IPS DF 6.9 (cell line): ENCODE data around the gene PER1.

ENCODE experiments used
- DNase-seq: peaks from one replicate; pipeline ENCODE4 v3.0.0-alpha.2; 2013; ENCODE audit warnings: low read depth, low spot score
- H3K27ac ChIP-seq: one replicate; pipeline ENCODE4 v1.5.1; 2013; ENCODE audit warnings: low read length, control low read depth
- H3K27me3 ChIP-seq: 2 replicates; pipeline ENCODE4 v1.6.1; 2013; ENCODE audit warnings: mild to moderate bottlenecking, low read length; ENCODE audit not compliant: control insufficient read depth, insufficient read depth
- H3K36me3 ChIP-seq: 2 replicates; pipeline ENCODE4 v1.6.1; 2013; ENCODE audit warnings: low read length; ENCODE audit not compliant: control insufficient read depth, insufficient read depth
- H3K4me1 ChIP-seq: 2 replicates; pipeline ENCODE4 v1.6.1; 2013; ENCODE audit warnings: low read length; ENCODE audit not compliant: control insufficient read depth, insufficient read depth
- H3K4me3 ChIP-seq: 2 replicates; pipeline ENCODE4 v1.5.1; 2013; ENCODE audit warnings: mild to moderate bottlenecking, low read length
- H3K9me3 ChIP-seq: 2 replicates; pipeline ENCODE4 v1.6.1; 2013; ENCODE audit warnings: low read length, inconsistent platforms; ENCODE audit not compliant: control insufficient read depth, insufficient read depth
- WGBS: extraction: QIAGEN DNeasy Blood & Tissue Kit; methylation state at CpG from one replicate; pipeline ENCODE4 v1.1.7; 2013; ENCODE audit warnings: mixed read lengths, missing lambda C conversion rate; ENCODE audit not compliant: insufficient read length, insufficient coverage; 5-methylcytosine and 5-hydroxymethylcytosine counted together

Gene PER1

DNA sequence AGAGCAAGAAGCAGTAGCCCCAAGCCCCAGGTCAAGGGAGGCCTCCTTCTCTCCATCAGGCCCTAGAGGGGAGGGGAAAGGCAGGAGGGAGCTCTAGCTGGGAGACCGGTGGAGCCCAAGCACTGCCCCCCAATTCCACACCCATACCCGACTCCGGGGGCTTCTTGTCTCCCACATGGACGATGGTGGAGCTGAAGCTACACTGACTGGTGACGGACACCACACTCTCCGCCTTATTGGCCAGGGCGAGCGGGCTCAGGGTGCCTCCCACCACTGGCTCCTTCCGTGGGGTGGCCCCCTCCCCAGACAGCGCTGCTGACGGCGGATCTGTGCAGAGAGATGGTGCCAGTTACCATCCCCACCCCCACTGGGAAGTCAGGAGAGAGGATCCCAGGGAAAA, 6.4 kb downstream of the PER1 start:
- WGBS: no CpG with 5 or more reads among the region's 12 CpGs
- no peak overlapping the region for H3K4me3 ChIP-seq
- H3K36me3 ChIP-seq: peaks cover 54% of the 10 kb centered on the region
- H3K27ac ChIP-seq: no peak overlapping the region
- no peaks in the 10 kb centered on the region for H3K9me3 ChIP-seq
- DNase-seq: no peak
- H3K4me1 ChIP-seq: peaks cover 2% of the 10 kb centered on the region
- H3K27me3 ChIP-seq: no peaks in the 10 kb centered on the region

- no peaks in the 10 kb centered on the region; the same call in 1 of the 2 replicates for H3K4me1 ChIP-seq
- H3K27ac ChIP-seq: no peak overlapping the region
- H3K36me3 ChIP-seq: peaks cover 52% of the 10 kb centered on the region
- H3K27me3 ChIP-seq: no peaks in the 10 kb centered on the region
- DNase-seq: no peak
- no CpG with 5 or more reads among the region's 15 CpGs for WGBS
- H3K9me3 ChIP-seq: no peaks in the 10 kb centered on the region
- no peak overlapping the region for H3K4me3 ChIP-seq
Measured at GRCh38 chr17:8144401-8145231, 7.6 kb downstream of the PER1 start.

- no peak overlapping the region for H3K27ac ChIP-seq
- H3K4me1 ChIP-seq: no peaks in the 10 kb centered on the region; the same call in 1 of the 2 replicates
- no peak for DNase-seq
- no peak overlapping the region for H3K4me3 ChIP-seq
- no peaks in the 10 kb centered on the region for H3K9me3 ChIP-seq
- WGBS: no CpG with 5 or more reads among the region's 22 CpGs
- peaks cover 47% of the 10 kb centered on the region for H3K36me3 ChIP-seq
- no peaks in the 10 kb centered on the region for H3K27me3 ChIP-seq
Measured at GRCh38 chr17:8143581-8144400, 8.4 kb downstream of the PER1 start.

- DNase-seq: no peak
- no peaks in the 10 kb centered on the region; the same call in 1 of the 2 replicates for H3K4me1 ChIP-seq
- H3K27me3 ChIP-seq: no peaks in the 10 kb centered on the region
- no CpG with 5 or more reads among the region's 15 CpGs for WGBS
- H3K4me3 ChIP-seq: no peak overlapping the region
- H3K27ac ChIP-seq: no peak overlapping the region
- H3K36me3 ChIP-seq: peaks cover 45% of the 10 kb centered on the region
- no peaks in the 10 kb centered on the region for H3K9me3 ChIP-seq
Measured at GRCh38 chr17:8142887-8143580, 9.2 kb downstream of the PER1 start.

DNA sequence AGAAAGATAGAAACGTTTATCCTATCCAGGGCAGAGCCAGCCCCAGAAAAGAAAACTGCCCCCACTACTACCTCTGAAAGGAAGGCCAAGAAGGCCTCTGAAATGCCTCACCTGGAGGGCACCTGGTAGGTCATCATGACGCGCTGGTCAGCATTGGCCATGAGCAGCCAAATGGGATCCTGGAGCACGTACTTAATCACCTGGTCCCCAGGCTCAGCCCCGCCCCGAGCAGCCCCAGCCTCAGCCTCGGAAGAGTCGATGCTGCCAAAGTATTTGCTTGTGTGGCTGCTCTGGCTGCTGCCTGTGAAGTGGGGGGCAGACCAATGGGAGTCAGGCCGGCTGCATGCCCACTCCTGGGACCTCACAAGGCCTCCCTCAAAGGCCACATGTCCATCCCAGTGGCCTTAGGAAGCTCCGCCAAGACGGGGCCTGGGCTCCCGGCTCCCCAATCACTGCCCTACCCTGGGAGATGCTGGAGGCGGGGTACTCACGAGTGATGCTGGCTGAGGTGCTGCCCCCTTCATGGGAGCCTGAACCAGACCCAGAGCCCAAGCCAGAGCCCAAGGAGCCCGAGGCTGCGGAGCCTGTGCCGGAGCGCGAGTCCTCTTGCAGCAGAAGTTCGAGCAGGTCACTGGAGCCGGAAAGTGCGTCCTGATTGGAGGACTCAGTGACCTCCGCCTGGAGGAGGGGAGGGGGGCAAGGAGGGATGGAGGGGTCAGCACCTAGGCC, 9.9 kb downstream of the PER1 start:
- Histone ChIP-seq H3K36me3 (peaks cover 39% of the 10 kb centered on the region), H3K27me3 (no peaks in the 10 kb centered on the region), H3K27ac (no peak overlapping the region), H3K4me3 (no peak overlapping the region), H3K9me3 (no peaks in the 10 kb centered on the region), H3K4me1 (no peaks in the 10 kb centered on the region; the same call in 1 of the 2 replicates)
- no peak for DNase-seq
- no CpG with 5 or more reads among the region's 23 CpGs for WGBS

DNA sequence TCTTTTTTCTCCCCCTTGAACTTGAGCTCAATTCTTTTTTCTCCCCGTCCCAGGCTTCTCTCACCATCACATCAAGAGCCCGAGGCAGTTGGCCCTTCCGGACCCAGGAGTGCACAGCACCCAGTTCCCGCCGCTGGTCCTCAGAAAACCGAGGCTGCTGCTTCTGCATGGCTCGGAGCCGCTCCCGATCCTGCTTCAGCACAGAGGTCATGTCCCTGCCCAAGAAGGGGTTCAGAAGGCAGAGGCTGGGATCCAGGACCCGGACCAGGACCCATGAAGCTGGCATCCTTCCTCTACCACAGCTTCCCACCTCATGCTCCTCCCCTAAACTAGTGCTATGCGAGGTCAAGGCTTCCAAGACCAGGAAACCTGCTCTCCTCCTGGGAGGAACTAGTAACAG, 10.5 kb downstream of the PER1 start:
- no peak for DNase-seq
- no CpG with 5 or more reads among the region's 11 CpGs for WGBS
- peaks cover 33% of the 10 kb centered on the region for H3K36me3 ChIP-seq
- no peak overlapping the region for H3K27ac ChIP-seq
- no peaks in the 10 kb centered on the region for H3K9me3 ChIP-seq
- H3K4me3 ChIP-seq: no peak overlapping the region
- no peaks in the 10 kb centered on the region; the same call in 1 of the 2 replicates for H3K4me1 ChIP-seq
- no peaks in the 10 kb centered on the region for H3K27me3 ChIP-seq

DNA sequence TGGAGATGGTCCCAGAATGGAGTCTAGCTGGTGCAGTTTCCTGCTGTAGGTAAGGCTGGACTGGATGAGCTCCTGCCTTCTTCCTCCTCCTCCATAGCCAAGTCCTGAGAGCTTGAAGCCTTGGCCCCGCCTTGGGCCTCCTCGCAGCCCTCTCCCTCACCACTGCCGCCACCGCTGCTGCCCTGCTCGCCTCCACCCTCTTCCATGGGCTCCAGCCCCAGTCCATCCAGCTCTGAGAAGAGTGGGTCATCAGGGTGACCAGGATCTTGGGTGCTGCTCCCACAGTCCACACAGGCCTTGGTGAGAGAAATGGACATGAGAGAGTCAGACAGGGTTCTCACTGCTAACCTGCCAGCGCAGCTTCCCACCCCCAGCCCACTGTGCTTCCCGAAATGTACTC, 11.2 kb downstream of the PER1 start:
- no peak for DNase-seq
- H3K4me3 ChIP-seq: no peak overlapping the region
- H3K9me3 ChIP-seq: no peaks in the 10 kb centered on the region
- no peaks in the 10 kb centered on the region; the same call in 1 of the 2 replicates for H3K4me1 ChIP-seq
- H3K27ac ChIP-seq: no peak overlapping the region
- peaks cover 29% of the 10 kb centered on the region for H3K36me3 ChIP-seq
- no CpG with 5 or more reads among the region's 7 CpGs for WGBS
- H3K27me3 ChIP-seq: no peaks in the 10 kb centered on the region

- WGBS: no CpG with 5 or more reads among the region's 18 CpGs
- Histone ChIP-seq H3K4me1 (no peaks in the 10 kb centered on the region), H3K9me3 (no peaks in the 10 kb centered on the region), H3K27ac (no peak overlapping the region), H3K27me3 (no peaks in the 10 kb centered on the region), H3K36me3 (peaks cover 23% of the 10 kb centered on the region; the same call in 1 of the 2 replicates), H3K4me3 (no peak overlapping the region)
- DNase-seq: no peak
Measured at GRCh38 chr17:8140065-8141029, 11.9 kb downstream of the PER1 start.

- Histone ChIP-seq H3K4me1 (0 out of 2 replicates have a peak, but pooled peaks cover under 1% of the 10 kb centered on the region), H3K36me3 (peaks cover 15% of the 10 kb centered on the region; the same call in 1 of the 2 replicates), H3K27ac (no peak overlapping the region), H3K4me3 (peak overlapping the region; percentile 60; the same call in 1 of the 2 replicates), H3K27me3 (no peaks in the 10 kb centered on the region), H3K9me3 (no peaks in the 10 kb centered on the region)
- no peak for DNase-seq
- no CpG with 5 or more reads among the region's 46 CpGs for WGBS
Measured at GRCh38 chr17:8138672-8139371, 13.4 kb downstream of the PER1 start.
